Myometrial cell (primary cell): ENCODE measurements around the gene CCT7. TPM values are rescaled to one million over a fixed set of nuclear protein-coding genes. Genes with fewer than 3 reads are reported as not detected.

ENCODE experiments used
- total RNA-seq: library from RNA; depleted of rRNA; stranded (reverse); fragments of >200 nt; gene quantifications from 2 replicates; pipeline ENCODE4 v1.2.3, GENCODE V29; 2015

The CCT7 gene
- total RNA-seq: 558 and 584 TPM in 2 replicates

GRCh38 chr2:73233932-73234832, at the start of gene CCT7:
Gene CCT7, plus strand, starts transcription at chr2:73234308. Its CDS starts 71 bp downstream, at chr2:73234379.

GRCh38 chr2:73202156-73203054, 31.7 kb upstream of the CCT7 start, which contains the start of gene NOTO:
Gene NOTO, plus strand, starts transcription at chr2:73202574. Its CDS starts 93 bp downstream, at chr2:73202667.

GRCh38 chr2:73214120-73215035, 19.7 kb upstream of the CCT7 start, which contains the start of gene SMYD5:
Gene SMYD5, plus strand, starts transcription at chr2:73214245. Its CDS starts 22 bp downstream, at chr2:73214267.

GRCh38 chr2:73233154-73233931, 765 bp upstream of the CCT7 start, which contains the start of gene PRADC1:
Gene PRADC1, minus strand, starts transcription at chr2:73233239. Its CDS starts 79 bp downstream, at chr2:73233160.

GRCh38 chr2:73284296-73285158, 50.4 kb downstream of the CCT7 start, which contains the start of gene FBXO41:
Gene FBXO41, minus strand, starts transcription at chr2:73284478. Its CDS starts 14,848 bp downstream, at chr2:73269630.

GRCh38 chr2:73293534-73294171, 59.5 kb downstream of the CCT7 start, which contains the start of gene EGR4:
Gene EGR4, minus strand, starts transcription at chr2:73293548. Its CDS starts 231 bp downstream, at chr2:73293317.

Other genes starting within 250 kb of the CCT7 start
- gene SFXN5, start 162.6 kb upstream of the CCT7 start, total RNA-seq: 15.0 and 16.1 TPM in 2 replicates
- 22.2 and 24.5 TPM in 2 replicates for gene RAB11FIP5, start 121.4 kb upstream of the CCT7 start, total RNA-seq
- not detected in 2 replicates for gene NOTO, start 31.7 kb upstream of the CCT7 start, total RNA-seq
- 24.3 and 24.8 TPM in 2 replicates for gene SMYD5, start 20.1 kb upstream of the CCT7 start, total RNA-seq
- 47.9 and 58.1 TPM in 2 replicates for gene PRADC1, start 1.1 kb upstream of the CCT7 start, total RNA-seq
- gene FBXO41, start 50.2 kb downstream of the CCT7 start, total RNA-seq: 0.29 and 10.1 TPM in 2 replicates
- not detected in 2 replicates for gene EGR4, start 59.2 kb downstream of the CCT7 start, total RNA-seq
- 8.9 and 10.8 TPM in 2 replicates for gene ALMS1, start 151.5 kb downstream of the CCT7 start, total RNA-seq